CD14-positive monocyte (primary cell): ENCODE data around the gene SLC24A3. TPM values are rescaled to one million over a fixed set of nuclear protein-coding genes. Genes with fewer than 3 reads are reported as not detected.

Source experiments
- DNase-seq, 3 donors: peaks; one replicate each; pipeline ENCODE4 v3.0.0-alpha.2; 2011 to 2022
- H2AFZ ChIP-seq: 2 replicates; pipeline ENCODE4 v1.6.0; 2012; ENCODE audit warnings: mild to moderate bottlenecking, low read depth, low read length, inconsistent platforms; ENCODE audit not compliant: insufficient read depth, poor library complexity, severe bottlenecking
- H3K27ac ChIP-seq, 2 donors: 1 replicate in 1 of 2; 2 replicates in 1 of 2; pipeline ENCODE4 v1.5.1; 2012 to 2013; ENCODE audit warnings: low read length in 2 of 2, control low read depth in 1 of 2, inconsistent platforms in 1 of 2, low read depth in 1 of 2, mild to moderate bottlenecking in 1 of 2
- H3K27me3 ChIP-seq, 2 donors: one replicate each; pipeline versions ENCODE4 v1.6.0 to v1.6.1; 2011 to 2013; ENCODE audit warnings: low read length in 2 of 2; ENCODE audit not compliant: control insufficient read depth in 2 of 2, insufficient read depth in 2 of 2
- H3K36me3 ChIP-seq, 2 donors: replicated peaks in 1 of 2; 1 replicate in 1 of 2; 2 replicates in 1 of 2; pipeline versions ENCODE4 v1.5.1 to v1.6.1; 2012 to 2013; ENCODE audit warnings: low read length in 2 of 2, control low read depth in 1 of 2, inconsistent platforms in 1 of 2, mild to moderate bottlenecking in 1 of 2; ENCODE audit not compliant: insufficient read depth in 2 of 2, control insufficient read depth in 1 of 2
- H3K4me1 ChIP-seq, 2 donors: 1 replicate in 1 of 2; 2 replicates in 1 of 2; pipeline versions ENCODE4 v1.5.1 to v1.6.1; 2012 to 2013; ENCODE audit warnings: low read length in 2 of 2, control low read depth in 1 of 2, inconsistent platforms in 1 of 2, mild to moderate bottlenecking in 1 of 2, moderate library complexity in 1 of 2; ENCODE audit not compliant: insufficient read depth in 2 of 2, control insufficient read depth in 1 of 2
- H3K4me2 ChIP-seq: replicated peaks from 2 replicates; pipeline ENCODE3; 2012; ENCODE audit warnings: low read length, moderate library complexity, mild to moderate bottlenecking; ENCODE audit not compliant: poor library complexity, severe bottlenecking; ENCODE audit errors: extremely low read depth
- H3K4me3 ChIP-seq, 3 experiments: fragments of 200-600 bp in 1 of 3; sonication (generic) in 1 of 3; replicated peaks in 1 of 3; 1 replicate in 2 of 3; 2 replicates in 1 of 3; pipeline ENCODE4 v1.5.1; 2011 to 2013; ENCODE audit warnings: low read length in 3 of 3, mild to moderate bottlenecking in 3 of 3, control low read depth in 2 of 3, low read depth in 2 of 3, inconsistent platforms in 1 of 3, moderate library complexity in 1 of 3
- H3K79me2 ChIP-seq: 2 replicates; pipeline ENCODE4 v1.6.0; 2012; ENCODE audit warnings: mild to moderate bottlenecking, control low read depth, inconsistent platforms, low read length, moderate library complexity; ENCODE audit not compliant: insufficient read depth
- H3K9ac ChIP-seq: 2 replicates; pipeline ENCODE4 v1.6.0; 2017; ENCODE audit warnings: low read length, mild to moderate bottlenecking; ENCODE audit not compliant: insufficient read depth, poor library complexity, severe bottlenecking
- H3K9me3 ChIP-seq, 2 donors: replicated peaks in 1 of 2; 1 replicate in 1 of 2; 2 replicates in 1 of 2; pipeline versions ENCODE4 v1.5.1 to v1.6.1; 2012 to 2013; ENCODE audit warnings: low read length in 2 of 2, control low read depth in 1 of 2; ENCODE audit not compliant: control insufficient read depth in 1 of 2, insufficient read depth in 1 of 2
- H4K20me1 ChIP-seq: 2 replicates; pipeline ENCODE4 v1.6.0; 2012; ENCODE audit warnings: mild to moderate bottlenecking, low read length, control low read depth, moderate library complexity; ENCODE audit not compliant: insufficient read depth
- H3K27ac Mint-ChIP-seq, 7 donors: one replicate each; pipeline ENCODE4 v1.8.0; 2020; ENCODE audit warnings: mild to moderate bottlenecking in 7 of 7, mixed read lengths in 7 of 7, moderate library complexity in 6 of 7, inconsistent platforms in 2 of 7
- H3K27me3 Mint-ChIP-seq, 3 donors: one replicate each; pipeline ENCODE4 v1.8.0; 2021 to 2022; ENCODE audit warnings: low read depth in 3 of 3, mild to moderate bottlenecking in 3 of 3, mixed read lengths in 3 of 3, moderate library complexity in 3 of 3, inconsistent platforms in 1 of 3
- H3K36me3 Mint-ChIP-seq, 2 donors: one replicate each; pipeline ENCODE4 v1.8.0; 2020; ENCODE audit warnings: mixed read lengths in 2 of 2, inconsistent platforms in 1 of 2, mild to moderate bottlenecking in 1 of 2
- H3K4me1 Mint-ChIP-seq: one replicate; pipeline ENCODE4 v1.8.0; 2020; ENCODE audit warnings: mild to moderate bottlenecking, mixed read lengths
- H3K4me3 Mint-ChIP-seq, 2 donors: one replicate each; pipeline ENCODE4 v1.8.0; 2020; ENCODE audit warnings: mild to moderate bottlenecking in 2 of 2, mixed read lengths in 2 of 2, moderate library complexity in 1 of 2
- H3K9me3 Mint-ChIP-seq, 7 donors: one replicate each; pipeline ENCODE4 v1.8.0; 2020 to 2022; ENCODE audit warnings: mixed read lengths in 7 of 7, mild to moderate bottlenecking in 6 of 7, moderate library complexity in 6 of 7, inconsistent platforms in 2 of 7
- CTCF ChIP-seq: fragments of 200-600 bp; IDR thresholded peaks from one replicate; pipeline ENCODE4 v1.8.0; 2022; ENCODE audit warnings: antibody characterized with exemption, mild to moderate bottlenecking
- WGBS: methylation state at CpG from one replicate; pipeline ENCODE4 v1.1.5; 2013; ENCODE audit warnings: missing lambda C conversion rate; ENCODE audit not compliant: insufficient coverage; 5-methylcytosine and 5-hydroxymethylcytosine counted together
- intact Hi-C, 2 donors: fragments of 100-400 bp; cut with micrococcal nuclease; formaldehyde crosslinking; loops; one replicate each; pipeline versions ENCODE4 v1.15.0 to v1.15.1; 2023
- polyA plus RNA-seq, 3 donors: library from polyadenylated mRNA; depleted of rRNA in 1 of 3; unstranded in 2 of 3; stranded (reverse) in 1 of 3; fragments of 300-500 nt in 2 of 3; fragments of >200 nt in 1 of 3; fragmentation: Illumina TruSeq in 2 of 3; gene quantifications; 1 replicate in 2 of 3; 2 replicates in 1 of 3; pipeline ENCODE4 v1.2.3, GENCODE V29; 2012 to 2021

SLC24A3 gene
- polyA plus RNA-seq, 3 donors: 0.04 to 0.08 TPM; not detected in 1

- H3K36me3 ChIP-seq: no peaks in the 10 kb centered on the region
- H3K9ac ChIP-seq: no peak overlapping the region
- H3K4me2 ChIP-seq: no peak overlapping the region
- no peaks in the 10 kb centered on the region for H3K27me3 ChIP-seq
- no peak overlapping the region for H3K4me3 Mint-ChIP-seq
- TF ChIP-seq CTCF: no peak
- no peak overlapping the region for H3K4me3 ChIP-seq
- intact Hi-C loops: no loop called here
- no peak for DNase-seq
- H3K36me3 Mint-ChIP-seq: no peaks in the 10 kb centered on the region
- no peak overlapping the region for H3K27ac ChIP-seq
- peaks cover 0 to 2% (median 0%) of the 10 kb centered on the region in 7 donors for H3K9me3 Mint-ChIP-seq
- peaks cover 2% of the 10 kb centered on the region for H3K4me1 Mint-ChIP-seq
- H3K27ac Mint-ChIP-seq: no peak overlapping the region
- no peaks in the 10 kb centered on the region for H3K9me3 ChIP-seq
- no peaks in the 10 kb centered on the region for H3K79me2 ChIP-seq
- WGBS: 100% methylated on average over 4 of the region's 6 CpGs
- no peaks in the 10 kb centered on the region for H4K20me1 ChIP-seq
- H3K4me1 ChIP-seq: no peaks in the 10 kb centered on the region
- no peak overlapping the region for H2AFZ ChIP-seq
- peaks cover 0 to 2% (median 0%) of the 10 kb centered on the region in 3 donors for H3K27me3 Mint-ChIP-seq
Measured at GRCh38 chr20:19283490-19284025, 71.1 kb downstream of the SLC24A3 start.

GRCh38 chr20:19284400-19285178 lies 72.1 kb downstream of the SLC24A3 start:
- H3K27me3 Mint-ChIP-seq: peaks cover 0 to 4% (median 0%) of the 10 kb centered on the region in 3 donors
- no peak overlapping the region for H3K27ac ChIP-seq
- no peak overlapping the region for H3K4me3 Mint-ChIP-seq
- no CpG with 5 or more reads among the region's 3 CpGs for whole genome bisulfite sequencing
- TF ChIP-seq CTCF: no peak
- no peak overlapping the region for H3K4me2 ChIP-seq
- no peak overlapping the region for H3K4me3 ChIP-seq
- H3K27ac Mint-ChIP-seq: no peak overlapping the region
- intact Hi-C loops: no loop called here
- H3K9me3 Mint-ChIP-seq: peaks cover 0 to 2% (median 0%) of the 10 kb centered on the region in 7 donors
- H3K9ac ChIP-seq: no peak overlapping the region
- no peaks in the 10 kb centered on the region for H3K36me3 Mint-ChIP-seq
- H3K79me2 ChIP-seq: no peaks in the 10 kb centered on the region
- no peak overlapping the region for H2AFZ ChIP-seq
- no peaks in the 10 kb centered on the region for H3K9me3 ChIP-seq
- no peaks in the 10 kb centered on the region for H4K20me1 ChIP-seq
- H3K36me3 ChIP-seq: no peaks in the 10 kb centered on the region
- H3K4me1 Mint-ChIP-seq: peaks cover 2% of the 10 kb centered on the region
- no peaks in the 10 kb centered on the region for H3K27me3 ChIP-seq
- DNase-seq: no peak
- H3K4me1 ChIP-seq: no peaks in the 10 kb centered on the region
